A549 (cell line): ENCODE measurements around the gene MSH2. TPM values are rescaled to one million over a fixed set of nuclear protein-coding genes. Genes with fewer than 3 reads are reported as not detected.
"Not testable (repeated sequence)": the region's sequence is repeated elsewhere in the genome, so short reads cannot be mapped to it uniquely, and the experiment has no call there.

Source experiments
- ATAC-seq, 2 experiments: fragments of 200-7000 bp in 1 of 2; fragments of >200 bp in 1 of 2; cut with Nextera tagmentation in 1 of 2; cut with Tn5 transposase in 1 of 2; 3 replicates each; pipeline versions ENCODE4 v1.8.0 to v1.9.1; 2018 to 2020; ENCODE audit warnings: mild to moderate bottlenecking in 1 of 2, moderate library complexity in 1 of 2
- CTCF ChIA-PET: fragments of 300-600 bp; sonication (Branson Sonifier 250); formaldehyde crosslinking; extraction: SDS; loops from one replicate; lab custom pipeline; 2021; ENCODE audit warnings: antibody characterized with exemption, inconsistent platforms; lab: Yijun Ruan, JAX
- POLR2A ChIA-PET: fragments of 350-600 bp; formaldehyde crosslinking; extraction: SDS; loops from one replicate; lab custom pipeline; 2021; ENCODE audit warnings: antibody characterized with exemption, inconsistent platforms; lab: Yijun Ruan, JAX
- DNase-seq, 2 experiments: peaks; one replicate each; pipeline versions ENCODE4 v3.0.0 to v3.0.0-alpha.2; 2011 to 2016; ENCODE audit warnings: low read depth in 1 of 2, low spot score in 1 of 2
- FAIRE-seq: peaks from 2 replicates; lab custom pipeline; 2011; peaks lifted over from hg19 to GRCh38; lab: Jason Lieb, UNC
- H3K27ac ChIP-seq, 2 experiments: fragments of >200 bp; sonication (Bioruptor Twin); formaldehyde crosslinking; 3 replicates each; pipeline ENCODE4 v1.5.1; 2016 to 2017
- H3K4me1 ChIP-seq: fragments of >200 bp; sonication (Bioruptor Twin); formaldehyde crosslinking; 3 replicates; pipeline ENCODE4 v1.6.1; 2016
- H3K4me2 ChIP-seq: fragments of >200 bp; sonication (Bioruptor Twin); formaldehyde crosslinking; 3 replicates; pipeline ENCODE4 v1.6.1; 2016
- H3K4me3 ChIP-seq: fragments of >200 bp; sonication (Bioruptor Twin); formaldehyde crosslinking; 3 replicates; pipeline ENCODE4 v1.5.1; 2016
- H3K9me3 ChIP-seq: fragments of >200 bp; sonication (Bioruptor Twin); formaldehyde crosslinking; 3 replicates; pipeline ENCODE4 v1.6.1; 2016
- CEBPB ChIP-seq, 2 experiments: fragments of >200 bp in 1 of 2; sonication (Bioruptor Twin) in 1 of 2; formaldehyde crosslinking in 1 of 2; IDR thresholded peaks; 2 replicates each; pipeline ENCODE4 v1.6.1; 2012 to 2016
- CHD2 ChIP-seq: fragments of 150-350 bp; IDR thresholded peaks from 2 replicates; pipeline ENCODE4 v1.6.1; 2014; ENCODE audit warnings: low read length; ENCODE audit not compliant: partially characterized antibody
- HEYL ChIP-seq: fragments of 250-450 bp; sonication (Bioruptor Pico); IDR thresholded peaks from 2 replicates; pipeline ENCODE4 v1.8.0; 2021; ENCODE audit warnings: mild to moderate bottlenecking, moderate library complexity
- HOXA7 ChIP-seq: fragments of 250-450 bp; sonication (Bioruptor Pico); IDR thresholded peaks from 2 replicates; pipeline ENCODE4 v1.5.0; 2020; ENCODE audit warnings: mild to moderate bottlenecking, moderate library complexity
- HOXB13 ChIP-seq: fragments of 250-450 bp; sonication (Bioruptor Pico); IDR thresholded peaks from 2 replicates; pipeline ENCODE4 v1.5.0; 2020; ENCODE audit warnings: low read depth, mild to moderate bottlenecking, moderate library complexity
- HOXB5 ChIP-seq: fragments of 250-450 bp; sonication (Bioruptor Pico); IDR thresholded peaks from 2 replicates; pipeline ENCODE4 v1.5.0; 2020; ENCODE audit warnings: mild to moderate bottlenecking, moderate library complexity
- KDM1A ChIP-seq: fragments of 200-600 bp; sonication (generic); IDR thresholded peaks from 2 replicates; pipeline ENCODE4 v1.6.1; 2016; ENCODE audit warnings: low read depth, mild to moderate bottlenecking
- MAZ ChIP-seq: fragments of 150-350 bp; IDR thresholded peaks from 2 replicates; pipeline ENCODE4 v1.6.1; 2014; ENCODE audit warnings: antibody characterized with exemption, low read depth, low read length, borderline replicate concordance
- NFE2L2 ChIP-seq: fragments of 150-350 bp; conservative IDR thresholded peaks from 2 replicates; pipeline ENCODE4 v1.6.1; 2014; ENCODE audit warnings: low read length
- NR3C1 ChIP-seq: fragments of >200 bp; sonication (Bioruptor Twin); formaldehyde crosslinking; IDR thresholded peaks from 3 replicates; pipeline ENCODE4 v1.6.1; 2017
- POLR2A ChIP-seq: IDR thresholded peaks from 2 replicates; pipeline ENCODE4 v1.6.1; 2012; ENCODE audit warnings: mild to moderate bottlenecking, low read length
- POLR2AphosphoS2 ChIP-seq: conservative IDR thresholded peaks from 2 replicates; pipeline ENCODE4 v1.6.1; 2012; ENCODE audit warnings: low read length, improper control_type of control experiment, inconsistent platforms
- RAD21 ChIP-seq, 2 experiments: fragments of >200 bp in 1 of 2; sonication (Bioruptor Twin) in 1 of 2; formaldehyde crosslinking in 1 of 2; IDR thresholded peaks in 1 of 2; conservative IDR thresholded peaks in 1 of 2; 2 replicates in 1 of 2; 3 replicates in 1 of 2; pipeline ENCODE4 v1.6.1; 2012 to 2018; ENCODE audit warnings: inconsistent platforms in 1 of 2
- SMC3 ChIP-seq: fragments of >200 bp; sonication (Bioruptor Twin); formaldehyde crosslinking; IDR thresholded peaks from 3 replicates; pipeline ENCODE4 v1.6.1; 2018; ENCODE audit warnings: inconsistent platforms
- SREBF2 ChIP-seq: fragments of 450-650 bp; IDR thresholded peaks from 2 replicates; pipeline ENCODE4 v1.6.1; 2014; ENCODE audit warnings: mild to moderate bottlenecking, moderate library complexity
- ZSCAN20 ChIP-seq: fragments of 250-450 bp; sonication (Bioruptor Pico); IDR thresholded peaks from 2 replicates; pipeline ENCODE4 v1.8.0; 2022; ENCODE audit warnings: mild to moderate bottlenecking, moderate library complexity
- whole genome bisulfite sequencing: methylation state at CpG from one replicate; pipeline ENCODE4 v1.1.6; 2017; ENCODE audit errors: missing lambda C conversion rate; 5-methylcytosine and 5-hydroxymethylcytosine counted together
- polyA plus RNA-seq, 4 experiments: library from polyadenylated mRNA; depleted of rRNA in 3 of 4; stranded (reverse); fragments of >200 nt; fragmentation: RNase III in 1 of 4; extraction: RNeasy Plus Mini Kit Qiagen cat#74134 plus additional on column Dnase treatment in 1 of 4; gene quantifications; 2 replicates in 3 of 4; 3 replicates in 1 of 4; pipeline ENCODE4 v1.2.3, GENCODE V29; 2011 to 2017
- TF ChIP-seq, protein P1 (sequence below): fragments of >200 bp; sonication (Bioruptor Twin); formaldehyde crosslinking; IDR thresholded peaks from 3 replicates; pipeline ENCODE4 v1.5.1; 2016
- TF ChIP-seq, protein P2 (sequence below): fragments of >200 bp; sonication (Bioruptor Twin); formaldehyde crosslinking; IDR thresholded peaks from 3 replicates; pipeline ENCODE4 v1.6.1; 2016
- TF ChIP-seq, protein P3 (sequence below): fragments of 200-600 bp; sonication (generic); IDR thresholded peaks from 2 replicates; pipeline ENCODE4 v1.6.1; 2016; ENCODE audit warnings: antibody characterized with exemption, mild to moderate bottlenecking, moderate library complexity
- TF ChIP-seq, protein P4 (sequence below): fragments of 450-650 bp; IDR thresholded peaks from 2 replicates; pipeline ENCODE4 v1.6.1; 2014; ENCODE audit warnings: antibody characterized with exemption
- TF ChIP-seq, protein P5 (sequence below): fragments of 250-450 bp; sonication (Bioruptor Pico); IDR thresholded peaks from 2 replicates; pipeline ENCODE4 v1.5.0; 2021; ENCODE audit warnings: mild to moderate bottlenecking, moderate library complexity, borderline replicate concordance

Gene MSH2
- polyA plus RNA-seq, 2 of the 4 experiments (the other 2 are of a cell fraction) = 52.8 to 59.0 TPM

DNA sequence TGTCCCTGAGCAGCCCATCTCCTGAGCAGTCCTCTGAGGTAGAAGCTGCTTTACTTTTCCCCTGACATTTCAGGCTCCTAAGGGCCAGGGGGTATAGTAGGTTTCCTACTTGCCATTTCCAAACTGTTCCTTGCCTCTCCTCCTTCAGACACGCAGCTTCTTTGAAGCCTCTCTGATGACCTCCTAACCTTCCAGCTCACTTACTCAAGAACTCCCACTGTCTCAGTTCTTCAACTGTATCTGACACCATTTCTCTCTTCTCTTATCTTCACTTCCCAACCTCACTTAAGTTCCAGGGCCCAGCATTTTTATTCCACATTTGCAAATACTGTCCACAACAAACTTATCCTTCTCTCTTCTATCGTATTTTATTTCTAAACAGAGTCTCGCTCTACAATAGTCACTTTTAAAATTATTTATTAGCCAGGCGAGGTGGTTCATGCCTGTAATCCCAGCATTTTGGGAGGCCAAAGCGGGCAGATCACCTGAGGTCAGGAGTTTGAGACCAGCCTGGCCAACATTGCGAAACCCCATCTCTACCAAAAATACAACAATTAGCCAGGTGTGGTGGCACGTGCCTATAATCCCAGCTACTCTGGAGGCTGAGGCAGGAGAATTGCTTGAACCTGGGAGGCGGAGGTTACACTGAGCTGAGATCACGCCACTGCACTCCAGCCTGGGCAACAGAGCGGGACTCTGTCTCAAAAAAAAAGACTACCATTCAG is 41.3 kb upstream of the MSH2 start:
- WGBS = 91% methylated on average over 10 of the region's 10 CpGs
- H3K9me3 ChIP-seq, H3K4me3 ChIP-seq, FAIRE-seq, DNase-seq: not testable (repeated sequence)
- ATAC-seq = peak; percentile 17 to 42; a peak in 4 of 6 replicates
- peak overlapping the region; percentile 42 to 69; a peak in 4 of 6 replicates for H3K27ac ChIP-seq
- peak overlapping the region; percentile 28 for H3K4me2 ChIP-seq
- ChIA-PET CTCF (interaction anchor here (0.8 to 4.7 kb wide), 7 partner anchors 11 to 27 kb away, joined by 3 to 31 read pairs (median 3); no protein-coding TSS in a partner anchor), POLR2A (interaction anchor here (1.2 kb wide), 1 partner anchor 16 kb away, joined by 8 read pairs; no protein-coding TSS in a partner anchor)
- peaks cover 31% of the 10 kb centered on the region for H3K4me1 ChIP-seq
- TF ChIP-seq CEBPB (IDR thresholded peaks at IDR 0.05) = peak; percentile 52 to 66; a peak in 2 of 4 replicates

DNA sequence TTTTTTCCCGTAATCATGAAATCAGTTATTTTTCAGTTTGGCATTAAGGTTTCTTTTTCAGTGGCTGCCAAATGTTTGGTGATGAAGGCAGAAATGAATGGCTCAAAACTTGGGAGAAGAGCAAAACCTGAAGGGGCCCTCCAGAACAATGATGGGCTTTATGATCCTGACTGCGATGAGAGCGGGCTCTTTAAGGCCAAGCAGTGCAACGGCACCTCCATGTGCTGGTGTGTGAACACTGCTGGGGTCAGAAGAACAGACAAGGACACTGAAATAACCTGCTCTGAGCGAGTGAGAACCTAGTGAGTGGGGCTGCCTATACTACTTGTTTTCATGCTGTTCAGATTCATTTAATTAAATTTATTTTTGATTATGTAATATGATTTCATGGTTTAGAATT is 29.2 kb upstream of the MSH2 start:
- WGBS = 65% methylated on average over 5 of the region's 5 CpGs
- ChIA-PET CTCF (interaction anchor here (1.1 to 4.5 kb wide), 9 partner anchors 9 to 716 kb away, joined by 3 to 37 read pairs (median 4); no protein-coding TSS in a partner anchor), POLR2A (interaction anchor here (1.8 kb wide), 1 partner anchor 39 kb away, joined by 4 read pairs; no protein-coding TSS in a partner anchor)
- FAIRE-seq (no peak), ATAC-seq (peak; percentile 62 to 77; a peak in 4 of 6 replicates), DNase-seq (peak; percentile 48 to 60)
- TF ChIP-seq SMC3 (peak; percentile 40; the same call in 2 of the 3 replicates), RAD21 (conservative IDR thresholded peaks at IDR 0.05 in 1 of 2, IDR thresholded peaks at IDR 0.05 in 1 of 2) (peak; percentile 59 to 67; a peak in 4 of 5 replicates), CHD2 (no peak), ZSCAN20 (CRISPR knock-in tag) (no peak)
- TF ChIP-seq, protein P1, sequence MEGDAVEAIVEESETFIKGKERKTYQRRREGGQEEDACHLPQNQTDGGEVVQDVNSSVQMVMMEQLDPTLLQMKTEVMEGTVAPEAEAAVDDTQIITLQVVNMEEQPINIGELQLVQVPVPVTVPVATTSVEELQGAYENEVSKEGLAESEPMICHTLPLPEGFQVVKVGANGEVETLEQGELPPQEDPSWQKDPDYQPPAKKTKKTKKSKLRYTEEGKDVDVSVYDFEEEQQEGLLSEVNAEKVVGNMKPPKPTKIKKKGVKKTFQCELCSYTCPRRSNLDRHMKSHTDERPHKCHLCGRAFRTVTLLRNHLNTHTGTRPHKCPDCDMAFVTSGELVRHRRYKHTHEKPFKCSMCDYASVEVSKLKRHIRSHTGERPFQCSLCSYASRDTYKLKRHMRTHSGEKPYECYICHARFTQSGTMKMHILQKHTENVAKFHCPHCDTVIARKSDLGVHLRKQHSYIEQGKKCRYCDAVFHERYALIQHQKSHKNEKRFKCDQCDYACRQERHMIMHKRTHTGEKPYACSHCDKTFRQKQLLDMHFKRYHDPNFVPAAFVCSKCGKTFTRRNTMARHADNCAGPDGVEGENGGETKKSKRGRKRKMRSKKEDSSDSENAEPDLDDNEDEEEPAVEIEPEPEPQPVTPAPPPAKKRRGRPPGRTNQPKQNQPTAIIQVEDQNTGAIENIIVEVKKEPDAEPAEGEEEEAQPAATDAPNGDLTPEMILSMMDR = peak; percentile 38; the same call in 2 of the 3 replicates
- Histone ChIP-seq H3K4me1 (peaks cover under 1% of the 10 kb centered on the region; the same call in 1 of the 3 replicates), H3K4me3 (no peak overlapping the region), H3K9me3 (no peaks in the 10 kb centered on the region), H3K27ac (no peak overlapping the region), H3K4me2 (no peak overlapping the region)

DNA sequence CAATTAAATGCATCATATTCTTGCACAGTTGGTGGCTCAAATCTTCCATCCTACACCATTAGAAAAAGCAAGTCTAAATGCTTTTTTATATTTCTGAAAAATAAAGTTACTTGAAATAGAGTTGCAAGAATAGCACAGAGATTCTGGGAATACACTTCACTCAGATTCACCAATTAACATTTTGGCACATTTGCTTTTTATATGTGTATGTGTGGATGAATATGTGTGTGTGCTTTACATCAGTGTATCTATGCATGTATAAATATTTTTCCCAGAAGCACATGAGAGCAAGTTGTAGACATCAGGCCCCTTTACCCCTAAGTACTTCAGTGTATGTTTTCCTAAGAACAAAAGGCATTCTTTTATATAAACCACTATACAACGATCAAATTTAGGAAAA is 27.6 kb upstream of the MSH2 start:
- Histone ChIP-seq H3K4me1 (no peaks in the 10 kb centered on the region), H3K9me3 (no peaks in the 10 kb centered on the region), H3K4me3 (no peak overlapping the region), H3K27ac (no peak overlapping the region), H3K4me2 (no peak overlapping the region)
- WGBS = 80% methylated on average over 1 of the region's 1 CpG
- FAIRE-seq (no peak), ATAC-seq (no peak), DNase-seq (no peak)
- ChIA-PET CTCF (interaction anchor here (1.0 to 4.5 kb wide), 5 partner anchors 12 to 45 kb away, joined by 3 to 37 read pairs (median 30); no protein-coding TSS in a partner anchor), POLR2A (no interaction called here)
- TF ChIP-seq, protein P2, sequence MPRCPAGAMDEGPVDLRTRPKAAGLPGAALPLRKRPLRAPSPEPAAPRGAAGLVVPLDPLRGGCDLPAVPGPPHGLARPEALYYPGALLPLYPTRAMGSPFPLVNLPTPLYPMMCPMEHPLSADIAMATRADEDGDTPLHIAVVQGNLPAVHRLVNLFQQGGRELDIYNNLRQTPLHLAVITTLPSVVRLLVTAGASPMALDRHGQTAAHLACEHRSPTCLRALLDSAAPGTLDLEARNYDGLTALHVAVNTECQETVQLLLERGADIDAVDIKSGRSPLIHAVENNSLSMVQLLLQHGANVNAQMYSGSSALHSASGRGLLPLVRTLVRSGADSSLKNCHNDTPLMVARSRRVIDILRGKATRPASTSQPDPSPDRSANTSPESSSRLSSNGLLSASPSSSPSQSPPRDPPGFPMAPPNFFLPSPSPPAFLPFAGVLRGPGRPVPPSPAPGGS = no peak
- TF ChIP-seq HOXB5 (CRISPR knock-in tag) = no peak
- no peak for TF ChIP-seq RAD21 (conservative IDR thresholded peaks at IDR 0.05 in 1 of 2, IDR thresholded peaks at IDR 0.05 in 1 of 2)
- TF ChIP-seq CEBPB (IDR thresholded peaks at IDR 0.05) = no peak
- no peak for TF ChIP-seq KDM1A
- TF ChIP-seq, protein P3, sequence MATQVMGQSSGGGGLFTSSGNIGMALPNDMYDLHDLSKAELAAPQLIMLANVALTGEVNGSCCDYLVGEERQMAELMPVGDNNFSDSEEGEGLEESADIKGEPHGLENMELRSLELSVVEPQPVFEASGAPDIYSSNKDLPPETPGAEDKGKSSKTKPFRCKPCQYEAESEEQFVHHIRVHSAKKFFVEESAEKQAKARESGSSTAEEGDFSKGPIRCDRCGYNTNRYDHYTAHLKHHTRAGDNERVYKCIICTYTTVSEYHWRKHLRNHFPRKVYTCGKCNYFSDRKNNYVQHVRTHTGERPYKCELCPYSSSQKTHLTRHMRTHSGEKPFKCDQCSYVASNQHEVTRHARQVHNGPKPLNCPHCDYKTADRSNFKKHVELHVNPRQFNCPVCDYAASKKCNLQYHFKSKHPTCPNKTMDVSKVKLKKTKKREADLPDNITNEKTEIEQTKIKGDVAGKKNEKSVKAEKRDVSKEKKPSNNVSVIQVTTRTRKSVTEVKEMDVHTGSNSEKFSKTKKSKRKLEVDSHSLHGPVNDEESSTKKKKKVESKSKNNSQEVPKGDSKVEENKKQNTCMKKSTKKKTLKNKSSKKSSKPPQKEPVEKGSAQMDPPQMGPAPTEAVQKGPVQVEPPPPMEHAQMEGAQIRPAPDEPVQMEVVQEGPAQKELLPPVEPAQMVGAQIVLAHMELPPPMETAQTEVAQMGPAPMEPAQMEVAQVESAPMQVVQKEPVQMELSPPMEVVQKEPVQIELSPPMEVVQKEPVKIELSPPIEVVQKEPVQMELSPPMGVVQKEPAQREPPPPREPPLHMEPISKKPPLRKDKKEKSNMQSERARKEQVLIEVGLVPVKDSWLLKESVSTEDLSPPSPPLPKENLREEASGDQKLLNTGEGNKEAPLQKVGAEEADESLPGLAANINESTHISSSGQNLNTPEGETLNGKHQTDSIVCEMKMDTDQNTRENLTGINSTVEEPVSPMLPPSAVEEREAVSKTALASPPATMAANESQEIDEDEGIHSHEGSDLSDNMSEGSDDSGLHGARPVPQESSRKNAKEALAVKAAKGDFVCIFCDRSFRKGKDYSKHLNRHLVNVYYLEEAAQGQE = no peak
- no peak for TF ChIP-seq MAZ
- TF ChIP-seq, protein P4, sequence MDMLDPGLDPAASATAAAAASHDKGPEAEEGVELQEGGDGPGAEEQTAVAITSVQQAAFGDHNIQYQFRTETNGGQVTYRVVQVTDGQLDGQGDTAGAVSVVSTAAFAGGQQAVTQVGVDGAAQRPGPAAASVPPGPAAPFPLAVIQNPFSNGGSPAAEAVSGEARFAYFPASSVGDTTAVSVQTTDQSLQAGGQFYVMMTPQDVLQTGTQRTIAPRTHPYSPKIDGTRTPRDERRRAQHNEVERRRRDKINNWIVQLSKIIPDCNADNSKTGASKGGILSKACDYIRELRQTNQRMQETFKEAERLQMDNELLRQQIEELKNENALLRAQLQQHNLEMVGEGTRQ = no peak
- no peak for TF ChIP-seq HOXB13
- TF ChIP-seq ZSCAN20 (CRISPR knock-in tag) = no peak
- TF ChIP-seq NR3C1 = no peak
- no peak for TF ChIP-seq POLR2AphosphoS2
- TF ChIP-seq, protein P5, sequence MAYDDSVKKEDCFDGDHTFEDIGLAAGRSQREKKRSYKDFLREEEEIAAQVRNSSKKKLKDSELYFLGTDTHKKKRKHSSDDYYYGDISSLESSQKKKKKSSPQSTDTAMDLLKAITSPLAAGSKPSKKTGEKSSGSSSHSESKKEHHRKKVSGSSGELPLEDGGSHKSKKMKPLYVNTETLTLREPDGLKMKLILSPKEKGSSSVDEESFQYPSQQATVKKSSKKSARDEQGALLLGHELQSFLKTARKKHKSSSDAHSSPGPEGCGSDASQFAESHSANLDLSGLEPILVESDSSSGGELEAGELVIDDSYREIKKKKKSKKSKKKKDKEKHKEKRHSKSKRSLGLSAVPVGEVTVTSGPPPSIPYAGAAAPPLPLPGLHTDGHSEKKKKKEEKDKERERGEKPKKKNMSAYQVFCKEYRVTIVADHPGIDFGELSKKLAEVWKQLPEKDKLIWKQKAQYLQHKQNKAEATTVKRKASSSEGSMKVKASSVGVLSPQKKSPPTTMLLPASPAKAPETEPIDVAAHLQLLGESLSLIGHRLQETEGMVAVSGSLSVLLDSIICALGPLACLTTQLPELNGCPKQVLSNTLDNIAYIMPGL = no peak
- no peak for TF ChIP-seq SREBF2
- no peak for TF ChIP-seq HEYL (CRISPR knock-in tag)
- no peak for TF ChIP-seq HOXA7 (CRISPR knock-in tag)
- no peak for TF ChIP-seq NFE2L2
- no peak for TF ChIP-seq POLR2A
